Fibroblast of lung (primary cell): ENCODE data around the gene KCNC3. TPM values are rescaled to one million over a fixed set of nuclear protein-coding genes. Genes with fewer than 3 reads are reported as not detected.

Experiments
- DNase-seq, 2 donors: peaks; one replicate each; pipeline versions ENCODE4 v3.0.0 to v3.0.0-alpha.2; 2010; ENCODE audit warnings: low read depth in 2 of 2
- H2AFZ ChIP-seq: 2 replicates; pipeline ENCODE4 v1.5.1; 2012; ENCODE audit warnings: low read length, control low read depth, inconsistent platforms
- H3K27ac ChIP-seq: 2 replicates; pipeline ENCODE4 v1.5.1; 2011; ENCODE audit warnings: low read length, control low read depth; ENCODE audit not compliant: insufficient read depth
- H3K27me3 ChIP-seq: 2 replicates; pipeline ENCODE4 v1.5.1; 2011; ENCODE audit warnings: mild to moderate bottlenecking, low read length; ENCODE audit not compliant: control insufficient read depth, insufficient read depth
- H3K36me3 ChIP-seq: 2 replicates; pipeline ENCODE4 v1.5.1; 2011; ENCODE audit warnings: low read length; ENCODE audit not compliant: control insufficient read depth, insufficient read depth
- H3K4me1 ChIP-seq: 2 replicates; pipeline ENCODE4 v1.5.1; 2011; ENCODE audit warnings: low read length; ENCODE audit not compliant: control insufficient read depth, insufficient read depth; ENCODE audit errors: extremely low read depth
- H3K4me2 ChIP-seq: 2 replicates; pipeline ENCODE4 v1.5.1; 2011; ENCODE audit warnings: low read length, control low read depth; ENCODE audit not compliant: insufficient read depth; ENCODE audit errors: extremely low read depth
- H3K4me3 ChIP-seq, 4 experiments: fragments of 200-600 bp in 1 of 4; sonication (generic) in 1 of 4; replicated peaks in 1 of 4; 2 replicates each; pipeline ENCODE4 v1.5.1; 2011 to 2016; ENCODE audit warnings: low read length in 4 of 4, low read depth in 3 of 4, mild to moderate bottlenecking in 3 of 4, control low read depth in 2 of 4, inconsistent platforms in 1 of 4, mixed read lengths in 1 of 4; ENCODE audit not compliant: insufficient read depth in 1 of 4; ENCODE audit errors: control extremely low read depth in 1 of 4
- H3K79me2 ChIP-seq: 2 replicates; pipeline ENCODE4 v1.5.1; 2012; ENCODE audit warnings: mild to moderate bottlenecking, low read length, inconsistent platforms; ENCODE audit not compliant: control insufficient read depth, insufficient read depth
- H3K9ac ChIP-seq: 2 replicates; pipeline ENCODE4 v1.5.1; 2011; ENCODE audit warnings: mild to moderate bottlenecking, low read length, control low read depth; ENCODE audit not compliant: insufficient read depth
- H3K9me3 ChIP-seq: 2 replicates; pipeline ENCODE4 v1.5.1; 2012; ENCODE audit warnings: low read depth, low read length; ENCODE audit not compliant: control insufficient read depth, insufficient read depth
- H4K20me1 ChIP-seq: 2 replicates; pipeline ENCODE4 v1.5.1; 2011; ENCODE audit warnings: low read length; ENCODE audit not compliant: control insufficient read depth, insufficient read depth; ENCODE audit errors: extremely low read depth
- CTCF ChIP-seq, 2 donors: IDR thresholded peaks in 1 of 2; conservative IDR thresholded peaks in 1 of 2; 1 replicate in 1 of 2; 2 replicates in 1 of 2; pipeline ENCODE4 v1.5.1; 2011 to 2012; ENCODE audit warnings: low read length in 2 of 2, control low read depth in 1 of 2, inconsistent platforms in 1 of 2, low read depth in 1 of 2, mild to moderate bottlenecking in 1 of 2
- EZH2 ChIP-seq: IDR thresholded peaks from 2 replicates; pipeline ENCODE4 v1.5.1; 2012; ENCODE audit warnings: low read length, control low read depth, mild to moderate bottlenecking; ENCODE audit errors: missing control alignments
- polyA plus RNA-seq, 2 donors: library from polyadenylated mRNA; depleted of rRNA in 1 of 2; stranded (reverse) in 1 of 2; unstranded in 1 of 2; fragments of >200 nt; gene quantifications; 2 replicates each; pipeline ENCODE4 v1.2.1, GENCODE V29; 2011 to 2012; ENCODE audit warnings: missing spikeins in 1 of 2
- total RNA-seq: library from RNA; depleted of rRNA; stranded (reverse); fragments of >200 nt; gene quantifications from 2 replicates; pipeline ENCODE4 v1.2.1, GENCODE V29; 2014

KCNC3 gene
- total and polyA plus RNA-seq, 2 donors (not counting 1 experiment from before 2014, with no cell fraction given), result under 0.01 to 0.01 TPM

GRCh38 chr19:50290011-50290410 lies 39.2 kb downstream of the KCNC3 start:
- Histone ChIP-seq H3K4me3 (no peak overlapping the region), H3K79me2 (no peaks in the 10 kb centered on the region), H3K4me2 (no peak overlapping the region), H3K36me3 (no peaks in the 10 kb centered on the region), H3K27ac (no peak overlapping the region), H2AFZ (no peak overlapping the region), H3K27me3 (no peaks in the 10 kb centered on the region), H3K9me3 (no peaks in the 10 kb centered on the region), H3K4me1 (no peaks in the 10 kb centered on the region), H3K9ac (no peak overlapping the region), H4K20me1 (no peaks in the 10 kb centered on the region)
- no peak for TF ChIP-seq EZH2
- TF ChIP-seq CTCF (conservative IDR thresholded peaks at IDR 0.05 in 1 of 2, IDR thresholded peaks at IDR 0.05 in 1 of 2; ENCODE audit: low read depth in 1 of 2, low read length in 2 of 2), result no peak
- DNase-seq, result no peak

GRCh38 chr19:50288954-50289353 lies 40.2 kb downstream of the KCNC3 start:
- no peaks in the 10 kb centered on the region for H3K36me3 ChIP-seq
- no peak overlapping the region for H3K27ac ChIP-seq
- H4K20me1 ChIP-seq, result no peaks in the 10 kb centered on the region
- no peaks in the 10 kb centered on the region for H3K79me2 ChIP-seq
- no peak overlapping the region for H3K4me3 ChIP-seq
- no peak overlapping the region for H2AFZ ChIP-seq
- no peaks in the 10 kb centered on the region for H3K4me1 ChIP-seq
- no peak overlapping the region for H3K4me2 ChIP-seq
- TF ChIP-seq EZH2, result no peak
- TF ChIP-seq CTCF (conservative IDR thresholded peaks at IDR 0.05 in 1 of 2, IDR thresholded peaks at IDR 0.05 in 1 of 2; ENCODE audit: low read depth in 1 of 2, low read length in 2 of 2), result no peak
- no peaks in the 10 kb centered on the region for H3K27me3 ChIP-seq
- H3K9ac ChIP-seq, result no peak overlapping the region
- DNase-seq, result no peak
- no peaks in the 10 kb centered on the region for H3K9me3 ChIP-seq

- Histone ChIP-seq H3K4me3 (no peak overlapping the region), H3K9ac (no peak overlapping the region), H4K20me1 (no peaks in the 10 kb centered on the region), H2AFZ (no peak overlapping the region), H3K9me3 (no peaks in the 10 kb centered on the region), H3K27me3 (no peaks in the 10 kb centered on the region), H3K36me3 (no peaks in the 10 kb centered on the region), H3K27ac (no peak overlapping the region), H3K4me1 (no peaks in the 10 kb centered on the region), H3K4me2 (no peak overlapping the region), H3K79me2 (no peaks in the 10 kb centered on the region)
- TF ChIP-seq EZH2 (no peak), CTCF (conservative IDR thresholded peaks at IDR 0.05 in 1 of 2, IDR thresholded peaks at IDR 0.05 in 1 of 2; ENCODE audit: low read depth in 1 of 2, low read length in 2 of 2) (no peak)
- no peak for DNase-seq
Observed at GRCh38 chr19:50287331-50287730, 41.8 kb downstream of the KCNC3 start.
